Kidney epithelial cell (primary cell): ENCODE results near the gene NLK. TPM values are rescaled to one million over a fixed set of nuclear protein-coding genes. Genes with fewer than 3 reads are reported as not detected.
"Not testable (repeated sequence)": the region's sequence is repeated elsewhere in the genome, so short reads cannot be mapped to it uniquely, and the experiment has no call there.

Source experiments
- DNase-seq: peaks from one replicate; pipeline ENCODE4 v3.0.0-alpha.2; 2010; ENCODE audit warnings: low read depth
- H3K27me3 ChIP-seq: 2 replicates; pipeline ENCODE4 v1.6.0; 2011; ENCODE audit warnings: low read length; ENCODE audit not compliant: control insufficient read depth, insufficient read depth
- H3K36me3 ChIP-seq: 2 replicates; pipeline ENCODE4 v1.5.1; 2011; ENCODE audit warnings: low read length; ENCODE audit not compliant: control insufficient read depth, insufficient read depth
- H3K4me3 ChIP-seq: 2 replicates; pipeline ENCODE4 v1.5.1; 2011; ENCODE audit warnings: low read depth, mild to moderate bottlenecking, control low read depth, low read length
- total RNA-seq: library from RNA; depleted of rRNA; stranded (reverse); fragments of >200 nt; gene quantifications from 2 replicates; pipeline ENCODE4 v1.2.3, GENCODE V29; 2015
- TF ChIP-seq, protein P1 (sequence below): IDR thresholded peaks from 2 replicates; pipeline ENCODE4 v1.5.1; 2011; ENCODE audit warnings: mild to moderate bottlenecking, moderate library complexity, low read length, control low read depth, inconsistent platforms; ENCODE audit not compliant: insufficient read depth, poor library complexity, severe bottlenecking

The NLK gene
- total RNA-seq, 1 donor from 2014 or later = 12.9 TPM

DNA sequence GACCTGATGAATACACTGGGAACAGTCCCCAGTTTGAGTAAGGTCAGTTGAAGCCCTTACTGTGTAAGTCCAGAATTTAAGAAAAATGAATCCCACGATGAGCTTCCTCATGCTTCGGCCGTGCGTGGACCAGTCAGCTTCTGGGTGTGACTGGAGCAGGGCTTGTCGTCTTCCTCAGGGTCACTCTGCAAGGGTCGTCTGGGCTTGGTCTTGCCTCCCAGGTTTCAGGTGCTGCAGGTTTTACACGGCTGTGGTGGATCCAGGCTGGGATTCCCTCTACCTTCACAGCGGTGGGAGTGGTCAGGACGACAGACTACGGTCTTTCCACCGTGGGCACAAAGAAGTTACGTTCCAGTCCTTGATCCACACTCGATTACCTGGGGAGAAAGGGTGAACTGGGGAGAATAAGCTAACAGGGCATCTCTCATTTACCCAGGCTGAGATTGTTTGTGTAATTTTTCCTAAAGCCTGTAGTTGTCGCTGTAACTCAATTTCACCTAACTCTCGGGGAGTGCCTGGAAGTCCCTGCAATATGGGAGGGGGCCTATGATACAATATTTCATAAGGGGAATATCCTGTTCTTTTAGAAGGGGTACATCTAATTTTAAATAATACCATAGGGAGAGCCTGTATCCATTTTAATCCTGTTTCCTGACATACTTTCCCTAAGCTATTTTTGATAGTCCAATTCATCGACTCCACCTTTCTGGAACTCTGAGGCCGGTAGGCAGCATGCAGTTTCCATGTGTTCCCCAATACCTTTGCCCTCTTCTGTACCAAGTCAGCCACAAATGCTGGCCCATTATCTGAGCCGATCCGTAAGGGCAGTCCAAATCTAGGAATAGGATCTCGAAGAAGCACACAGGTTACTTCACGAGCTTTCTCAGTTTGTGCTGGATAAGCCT, 190.7 kb downstream of the NLK start:
- H3K4me3 ChIP-seq, H3K36me3 ChIP-seq, DNase-seq: not testable (repeated sequence)
- TF ChIP-seq, protein P1, sequence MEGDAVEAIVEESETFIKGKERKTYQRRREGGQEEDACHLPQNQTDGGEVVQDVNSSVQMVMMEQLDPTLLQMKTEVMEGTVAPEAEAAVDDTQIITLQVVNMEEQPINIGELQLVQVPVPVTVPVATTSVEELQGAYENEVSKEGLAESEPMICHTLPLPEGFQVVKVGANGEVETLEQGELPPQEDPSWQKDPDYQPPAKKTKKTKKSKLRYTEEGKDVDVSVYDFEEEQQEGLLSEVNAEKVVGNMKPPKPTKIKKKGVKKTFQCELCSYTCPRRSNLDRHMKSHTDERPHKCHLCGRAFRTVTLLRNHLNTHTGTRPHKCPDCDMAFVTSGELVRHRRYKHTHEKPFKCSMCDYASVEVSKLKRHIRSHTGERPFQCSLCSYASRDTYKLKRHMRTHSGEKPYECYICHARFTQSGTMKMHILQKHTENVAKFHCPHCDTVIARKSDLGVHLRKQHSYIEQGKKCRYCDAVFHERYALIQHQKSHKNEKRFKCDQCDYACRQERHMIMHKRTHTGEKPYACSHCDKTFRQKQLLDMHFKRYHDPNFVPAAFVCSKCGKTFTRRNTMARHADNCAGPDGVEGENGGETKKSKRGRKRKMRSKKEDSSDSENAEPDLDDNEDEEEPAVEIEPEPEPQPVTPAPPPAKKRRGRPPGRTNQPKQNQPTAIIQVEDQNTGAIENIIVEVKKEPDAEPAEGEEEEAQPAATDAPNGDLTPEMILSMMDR = peak; percentile 39
- peaks cover 22% of the 10 kb centered on the region for H3K27me3 ChIP-seq

DNA sequence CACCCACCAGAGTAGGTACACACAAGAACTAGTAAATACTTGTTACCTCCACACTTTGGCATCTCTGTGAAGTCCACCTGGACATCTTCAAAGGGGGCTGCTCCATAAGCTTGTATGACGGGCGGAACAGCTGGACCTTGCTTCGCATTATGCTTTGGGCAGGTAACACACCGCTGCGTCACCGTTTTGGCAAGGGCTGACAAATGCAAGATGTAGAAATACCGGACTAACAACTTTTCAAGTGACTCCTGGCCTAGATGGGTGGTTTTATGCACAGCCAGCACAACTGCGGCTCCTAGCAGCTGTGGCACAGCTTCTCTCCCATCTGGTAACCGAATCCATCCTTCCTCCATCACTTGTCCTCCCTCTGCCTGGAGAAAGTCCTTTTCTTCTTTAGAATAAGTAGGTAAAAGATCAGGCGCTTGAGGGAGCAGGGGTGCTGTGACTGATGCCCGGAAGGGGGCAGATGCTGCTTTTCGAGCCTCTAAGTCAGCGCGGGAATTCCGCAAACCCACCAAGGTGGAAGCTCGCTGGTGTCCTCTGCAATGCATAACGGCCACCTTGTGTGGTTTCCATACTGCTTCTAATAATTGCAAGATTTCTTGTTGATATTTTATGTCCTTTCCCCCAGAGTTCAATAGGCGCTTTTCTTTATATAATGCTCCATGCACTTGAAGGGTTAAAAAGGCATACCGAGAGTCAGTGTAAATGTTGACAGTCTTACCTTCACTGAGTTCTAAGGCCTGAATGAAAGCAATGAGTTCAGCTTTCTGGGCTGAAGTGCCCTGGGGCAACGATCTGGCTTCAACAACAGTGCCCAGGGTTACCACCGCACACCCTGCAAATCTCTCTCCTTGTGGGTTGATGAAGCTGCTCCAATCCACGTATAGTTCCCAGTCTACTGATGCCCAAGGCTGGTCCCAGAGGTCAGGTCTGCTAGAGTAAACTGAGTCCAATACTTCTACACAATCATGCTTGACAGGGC, 191.7 kb downstream of the NLK start:
- DNase-seq, H3K4me3 ChIP-seq, H3K36me3 ChIP-seq: not testable (repeated sequence)
- H3K27me3 ChIP-seq = peaks cover 19% of the 10 kb centered on the region

DNA sequence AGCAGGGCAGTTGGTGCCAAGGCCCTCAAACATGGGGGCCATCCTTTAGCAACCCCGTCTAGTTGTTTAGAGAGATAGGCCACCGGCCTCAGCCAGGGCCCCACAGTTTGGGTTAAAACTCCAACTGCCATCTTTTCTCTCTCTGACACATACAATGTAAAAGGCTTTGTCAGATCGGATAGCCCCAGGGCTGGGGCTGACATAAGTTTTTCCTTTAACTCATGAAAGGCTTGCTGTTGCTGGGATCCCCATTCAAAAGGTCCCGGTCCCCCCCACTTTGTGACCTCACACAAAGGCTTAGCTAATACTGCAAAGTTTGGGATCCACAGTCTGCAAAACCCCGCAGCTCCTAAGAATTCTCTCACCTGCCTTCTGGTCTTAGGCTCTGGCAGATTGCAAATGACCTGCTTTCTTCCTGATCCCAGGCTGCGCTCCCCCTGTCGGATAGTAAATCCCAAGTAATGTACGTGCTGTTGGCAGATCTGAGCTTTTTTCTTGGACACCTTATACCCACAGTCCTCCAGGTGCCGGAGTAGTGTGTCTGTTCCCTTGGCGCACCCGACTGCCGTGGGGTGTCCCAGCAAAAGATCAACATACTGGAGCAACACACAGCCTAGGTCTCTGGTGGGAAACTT, 192.7 kb downstream of the NLK start:
- H3K27me3 ChIP-seq = peaks cover 14% of the 10 kb centered on the region
- not testable (repeated sequence) for H3K4me3 ChIP-seq, H3K36me3 ChIP-seq, DNase-seq

DNA sequence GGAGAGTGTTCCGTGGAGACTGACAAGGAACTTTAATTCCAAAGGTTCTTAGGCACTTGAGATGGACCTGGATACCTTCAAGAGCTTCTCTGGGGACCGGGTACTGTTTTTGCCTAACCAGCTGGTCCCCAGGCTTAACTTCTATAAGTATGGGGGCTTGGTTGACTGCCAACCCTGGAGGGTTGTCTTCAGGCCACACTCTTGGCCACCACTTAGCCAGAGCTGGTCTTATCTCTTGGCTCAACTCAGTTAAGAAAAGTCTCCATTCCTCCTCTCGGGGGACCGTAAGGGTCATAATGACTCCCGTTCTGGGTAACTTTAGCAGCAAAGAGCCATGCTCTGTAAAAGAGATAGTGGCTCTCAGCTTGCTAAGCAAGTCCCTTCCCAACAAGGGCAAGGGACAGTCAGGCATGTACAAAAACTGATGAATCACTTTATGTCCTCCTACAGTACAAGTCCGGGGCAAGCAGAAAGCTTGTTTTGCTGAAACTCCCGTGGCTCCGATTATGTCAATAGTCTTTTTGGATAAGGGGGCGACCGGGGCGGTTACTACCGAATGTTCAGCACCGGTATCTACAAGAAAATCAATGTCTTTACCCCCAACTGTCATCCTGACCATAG, 193.7 kb downstream of the NLK start:
- not testable (repeated sequence) for H3K4me3 ChIP-seq, DNase-seq, H3K36me3 ChIP-seq
- peaks cover 12% of the 10 kb centered on the region for H3K27me3 ChIP-seq

DNA sequence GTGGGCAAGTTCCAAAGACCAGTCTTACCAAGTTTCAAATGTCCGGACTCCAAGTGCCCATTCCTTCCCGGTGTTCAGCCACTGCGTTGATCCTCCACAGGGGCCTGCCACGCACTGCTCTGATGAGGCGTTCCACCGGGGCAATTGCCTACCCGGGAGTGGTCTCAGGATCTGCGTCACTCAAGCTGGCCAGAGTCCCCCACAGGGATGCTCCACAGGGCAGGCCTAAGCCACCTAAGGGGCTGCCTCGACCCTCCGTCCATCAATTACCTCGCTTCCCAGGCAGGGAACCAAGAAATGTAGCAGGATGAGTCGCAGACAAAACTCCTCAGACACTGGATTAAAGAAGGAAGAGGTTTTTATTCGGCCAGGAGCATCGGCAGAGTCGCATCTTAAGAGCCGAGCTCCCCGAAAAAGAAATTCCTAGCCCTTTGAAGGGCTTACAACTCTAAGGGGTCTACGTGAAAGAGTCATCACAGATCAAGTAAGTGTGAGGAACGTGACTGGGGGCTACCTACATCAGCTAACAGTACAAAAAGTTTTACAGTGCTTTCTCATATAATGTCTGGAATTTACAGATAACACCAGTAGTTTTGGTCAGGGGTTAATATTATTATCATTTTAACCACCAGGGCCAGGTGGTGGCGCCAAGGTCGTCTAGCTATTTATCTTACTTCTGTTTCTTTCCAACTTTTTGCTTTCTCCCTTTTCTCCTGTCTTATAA, 196.2 kb downstream of the NLK start:
- not testable (repeated sequence) for H3K4me3 ChIP-seq, H3K36me3 ChIP-seq, DNase-seq
- H3K27me3 ChIP-seq = peaks cover 10% of the 10 kb centered on the region

DNA sequence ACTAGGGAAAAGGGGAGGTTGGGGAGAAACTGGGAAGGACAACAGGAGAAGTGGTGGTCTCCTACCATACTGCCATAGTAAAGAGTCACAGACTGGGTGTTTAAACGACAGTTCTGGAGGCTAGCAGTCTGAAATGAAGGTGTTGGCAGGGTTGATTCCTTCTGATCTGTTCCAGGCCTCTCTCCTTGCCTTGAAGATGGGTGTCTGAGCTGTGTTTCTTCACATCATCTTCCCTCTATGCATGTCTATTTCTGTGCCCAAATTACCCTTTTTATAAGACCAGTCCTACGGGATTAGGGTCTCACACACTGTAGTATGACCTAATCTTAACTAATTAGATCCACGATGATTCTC, 196.8 kb downstream of the NLK start:
- TF ChIP-seq, protein P1 = no peak
- no peak for DNase-seq
- Histone ChIP-seq H3K4me3 (no peak overlapping the region), H3K36me3 (no peaks in the 10 kb centered on the region), H3K27me3 (peaks cover 5% of the 10 kb centered on the region)

DNA sequence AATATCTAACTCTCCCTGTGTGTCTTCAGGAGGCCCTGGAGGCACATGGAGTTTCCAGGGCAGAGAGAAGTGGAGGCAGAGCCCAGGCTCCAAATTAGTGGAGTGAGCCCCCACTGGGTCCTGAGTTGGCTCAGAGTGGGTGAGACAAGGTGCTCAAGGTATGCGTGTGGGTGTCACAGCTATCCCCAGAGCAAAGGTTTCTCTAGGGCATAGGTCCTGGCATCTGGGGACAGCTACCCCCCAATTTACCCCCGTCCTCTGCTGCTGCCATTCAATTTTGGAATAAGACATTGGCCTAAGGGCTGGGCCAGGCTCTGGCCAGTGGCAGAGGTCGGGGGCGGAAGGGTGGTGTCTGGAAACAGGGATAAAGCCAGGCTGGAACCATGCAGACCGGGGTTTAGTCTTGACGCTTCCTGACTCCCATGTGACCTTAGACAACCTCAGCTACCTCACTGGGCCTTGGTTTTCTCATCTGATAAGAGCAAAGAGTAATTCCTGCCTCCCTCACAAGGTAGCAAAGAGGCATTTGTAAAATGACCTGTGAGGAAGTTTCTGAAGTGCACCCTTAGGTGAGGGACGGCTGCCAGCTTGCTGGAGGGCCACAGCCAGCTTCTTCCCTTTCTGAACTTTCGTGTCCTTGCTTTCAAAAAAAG, 198.3 kb downstream of the NLK start:
- no peak overlapping the region for H3K4me3 ChIP-seq
- no peaks in the 10 kb centered on the region for H3K27me3 ChIP-seq
- TF ChIP-seq, protein P1 = no peak
- no peak for DNase-seq
- no peaks in the 10 kb centered on the region for H3K36me3 ChIP-seq
